ENCODE results near the gene NBPF3.

DNA sequence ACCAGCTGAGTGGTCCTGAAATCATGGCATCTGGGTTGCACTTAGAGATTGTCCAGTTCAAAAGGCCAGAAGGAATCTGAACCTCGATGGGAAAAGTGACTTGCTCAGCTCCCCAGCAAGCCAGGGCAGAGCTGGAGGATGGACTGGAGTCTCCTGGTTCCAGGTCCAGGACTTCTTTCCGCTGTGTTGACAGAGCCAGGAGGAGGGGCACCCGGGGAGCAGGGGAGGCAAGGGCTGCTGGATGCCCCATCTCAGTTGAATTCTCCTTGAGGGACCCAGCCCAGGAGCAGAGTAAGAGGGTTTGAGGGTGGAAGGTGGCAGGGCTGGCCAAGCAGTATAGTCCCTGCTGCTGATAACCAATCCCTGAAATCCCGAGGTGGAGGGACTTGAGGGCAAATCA lies 66.9 kb downstream of the NBPF3 start:
- TF ChIP-seq EZH2 (IDR thresholded peaks at IDR 0.05) (no peak), POLR2AphosphoS5 (IDR thresholded peaks at IDR 0.05; ENCODE audit: borderline replicate concordance, low read depth, low read length) (no peak), FOXP2 (optimal IDR thresholded peaks at IDR 0.05; ENCODE audit: control extremely low read depth, extremely low read length, insufficient read depth) (no peak)

All from SK-N-MC (cell line).